Retina (tissue), 1 donor: Measurements from ENCODE around the gene MACROD2.
"Not testable (repeated sequence)": the region's sequence is repeated elsewhere in the genome, so short reads cannot be mapped to it uniquely, and the experiment has no call there.

ENCODE experiments used
- DNase-seq: peaks from one replicate; pipeline ENCODE4 v3.0.0-alpha.2; 2016

The MACROD2 gene

DNA sequence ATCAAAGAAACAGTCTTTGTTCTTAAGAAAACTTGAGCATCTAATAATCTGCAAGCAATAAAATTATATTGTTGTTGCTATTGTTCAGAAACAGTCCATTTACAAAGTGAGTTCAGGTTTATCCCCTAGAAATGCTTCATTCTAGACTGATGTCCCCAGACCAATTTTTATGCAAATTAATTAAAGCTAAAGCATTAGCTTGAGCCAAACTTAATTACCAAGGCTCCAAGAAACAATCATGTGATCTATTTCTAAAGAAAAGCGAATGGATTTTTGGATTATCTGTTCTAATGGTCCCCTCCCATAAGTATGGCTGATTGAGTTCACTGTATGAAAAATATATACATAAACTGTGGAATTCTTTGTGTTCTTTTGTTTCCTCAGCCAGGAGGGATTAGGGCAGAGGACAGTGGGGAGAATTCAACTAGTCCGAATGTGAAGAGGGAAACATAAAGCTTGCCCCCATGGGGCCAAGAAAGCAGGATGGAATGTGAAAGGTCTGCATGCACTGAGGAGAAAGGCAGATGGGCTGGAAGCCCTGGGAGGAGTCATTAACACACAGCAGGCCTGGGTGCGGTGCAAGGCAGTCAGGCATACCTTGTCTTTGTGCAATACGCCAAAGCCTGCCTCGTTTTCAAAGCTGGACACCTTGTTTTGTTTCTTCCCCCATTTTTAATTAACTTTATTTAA, 1980.9 kb downstream of the MACROD2 start:
- peak; percentile 33 for DNase-seq

DNA sequence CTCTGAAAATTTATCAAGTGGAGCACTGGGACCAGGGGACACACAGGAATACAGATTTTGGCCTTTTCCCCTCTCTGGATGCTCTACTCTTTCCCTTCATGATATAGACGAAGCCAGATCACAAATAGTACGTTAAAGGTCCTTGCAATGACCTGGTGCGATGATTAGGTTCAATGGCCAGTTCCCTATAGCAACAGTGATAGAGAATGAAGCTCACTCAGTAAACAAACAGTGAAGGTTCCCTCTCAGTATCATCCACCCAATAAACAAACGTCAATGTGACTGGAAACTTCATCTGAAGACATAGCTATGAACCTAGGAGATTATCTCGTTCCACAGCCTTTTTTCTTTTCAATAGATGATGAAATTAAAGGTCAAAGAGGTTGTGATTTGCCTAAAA, 1981.7 kb downstream of the MACROD2 start:
- DNase-seq = no peak

DNA sequence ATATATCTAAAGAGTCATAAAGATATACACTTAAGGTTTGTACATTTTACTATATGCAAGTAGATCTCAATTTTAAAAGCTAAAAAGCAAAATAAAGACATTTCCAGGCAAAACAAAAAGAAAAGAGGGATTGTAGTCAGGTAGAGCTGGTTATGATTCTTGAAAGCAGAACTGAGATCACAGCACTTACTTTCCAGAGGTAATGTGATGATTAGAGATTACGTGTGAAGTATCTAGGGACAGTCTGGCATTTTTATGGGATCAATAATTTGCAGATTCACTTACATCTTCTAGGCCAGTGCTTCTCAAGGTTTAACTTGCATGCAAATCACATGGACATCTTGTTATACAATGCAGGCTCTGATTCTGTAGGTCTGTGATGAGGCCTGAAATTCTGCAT, 1982.4 kb downstream of the MACROD2 start:
- DNase-seq = no peak

DNA sequence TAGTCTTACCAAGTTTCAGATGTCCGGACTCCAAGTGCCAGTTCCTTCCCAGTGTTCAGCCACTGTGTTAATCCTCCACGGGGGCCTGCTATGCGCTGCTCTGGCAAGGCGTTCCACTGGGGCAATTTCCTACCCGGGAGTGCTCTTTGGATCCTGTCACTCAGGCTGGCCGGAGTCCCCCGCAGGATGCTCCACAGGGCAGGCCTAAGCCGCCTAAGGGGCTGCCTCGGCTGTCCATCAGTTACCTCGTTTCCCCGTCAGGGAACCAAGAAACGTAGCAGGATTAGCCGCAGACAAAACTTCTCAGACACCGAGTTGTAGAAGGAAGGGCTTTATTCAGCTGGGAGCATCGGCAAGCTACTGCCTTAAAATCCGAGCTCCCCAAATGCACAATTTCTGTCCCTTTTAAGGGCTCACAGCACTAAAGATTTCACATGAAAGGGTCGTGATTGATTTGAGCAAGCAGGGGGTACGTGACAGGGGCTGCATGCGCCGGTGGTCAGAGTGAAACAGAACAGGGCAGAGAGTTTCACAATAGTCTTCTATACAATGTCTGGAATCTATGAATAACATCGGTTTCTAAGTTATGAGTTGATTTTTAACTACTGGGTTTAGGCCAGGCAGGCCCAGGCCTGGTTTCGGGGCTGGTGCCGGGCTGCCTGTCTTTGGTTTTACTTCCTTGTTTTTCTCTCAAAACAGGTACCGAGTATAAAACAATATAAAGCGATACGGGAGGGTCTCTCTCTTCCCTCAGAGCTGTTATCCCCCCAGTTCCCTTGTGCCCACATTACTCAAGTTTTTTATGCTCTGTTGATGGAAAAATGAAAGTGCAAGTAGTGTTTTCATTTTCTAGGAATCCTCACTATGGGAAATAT, 1990.4 kb downstream of the MACROD2 start:
- DNase-seq = not testable (repeated sequence)

DNA sequence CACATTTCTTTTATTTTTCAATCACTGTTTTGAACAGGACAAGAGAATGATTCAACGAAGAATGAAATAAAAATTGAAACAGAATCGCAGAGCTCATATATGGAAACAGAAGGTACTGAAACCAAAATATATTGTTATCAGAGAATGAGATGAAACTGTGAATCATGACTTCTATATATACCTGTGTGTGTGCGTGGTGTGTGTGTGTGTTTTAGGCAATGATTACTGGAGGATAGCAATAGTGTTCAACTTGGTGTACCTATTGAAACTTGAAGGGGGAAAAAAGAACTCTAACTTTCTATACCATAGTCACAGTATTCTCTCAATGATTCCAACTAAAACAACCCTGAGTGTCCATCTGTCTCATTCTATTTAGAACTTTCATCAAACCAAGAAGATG, 1991.4 kb downstream of the MACROD2 start:
- DNase-seq = no peak

DNA sequence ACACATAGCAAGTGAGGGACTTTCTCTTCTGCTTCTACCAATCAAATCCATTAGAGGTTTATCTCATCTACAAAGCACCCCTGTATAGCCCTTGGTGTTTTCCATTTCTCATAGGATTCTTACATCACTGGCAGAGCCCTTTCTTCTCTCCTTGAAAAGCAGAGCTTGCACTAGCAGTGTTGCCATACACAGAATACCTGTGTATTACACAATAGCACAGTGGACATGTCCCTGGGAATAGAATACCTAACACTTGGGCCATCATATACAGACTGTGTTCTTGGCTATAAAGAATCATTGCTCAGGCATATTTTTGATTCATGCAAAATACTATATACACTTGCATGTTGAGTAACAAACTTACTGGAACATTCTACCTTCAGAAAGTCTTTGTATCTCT, 1996.0 kb downstream of the MACROD2 start:
- no peak for DNase-seq

DNA sequence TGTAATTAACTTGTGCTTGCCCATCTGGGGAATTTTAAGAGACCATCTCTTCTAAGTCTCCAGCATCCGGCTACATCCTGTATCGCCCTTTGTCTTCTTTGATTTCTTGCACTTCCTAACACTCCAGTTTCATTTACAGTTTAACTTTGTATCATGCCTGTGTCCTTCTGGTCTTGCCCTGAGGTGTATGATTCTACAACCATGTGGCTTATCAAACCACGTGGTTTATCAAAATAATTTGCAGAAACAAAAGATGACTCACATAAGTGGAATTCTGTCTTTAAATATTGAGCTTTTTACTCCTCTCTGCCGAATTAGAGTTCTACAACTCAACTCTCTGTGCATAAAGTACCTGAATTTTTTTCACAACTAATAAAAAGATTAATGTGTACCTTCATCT, 1997.2 kb downstream of the MACROD2 start:
- DNase-seq = no peak

DNA sequence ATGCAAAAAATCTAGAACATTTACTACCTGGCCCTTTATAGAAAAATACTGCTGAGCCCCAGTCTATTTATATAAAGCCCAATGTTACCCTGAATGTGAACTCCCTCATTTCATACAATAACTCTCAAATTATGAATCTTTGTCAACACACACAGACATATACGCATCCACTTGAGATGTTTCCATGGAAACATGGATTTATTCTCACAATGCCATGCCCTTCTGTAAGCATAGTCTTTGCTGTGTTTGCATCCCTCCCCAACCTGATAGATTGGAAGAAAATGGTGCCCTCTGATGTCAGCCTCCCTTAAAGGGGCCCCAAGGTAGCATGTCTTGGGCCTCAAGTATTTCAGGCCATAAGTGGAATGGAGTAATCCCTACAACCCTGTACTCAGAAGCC, 2004.8 kb downstream of the MACROD2 start:
- DNase-seq = no peak

DNA sequence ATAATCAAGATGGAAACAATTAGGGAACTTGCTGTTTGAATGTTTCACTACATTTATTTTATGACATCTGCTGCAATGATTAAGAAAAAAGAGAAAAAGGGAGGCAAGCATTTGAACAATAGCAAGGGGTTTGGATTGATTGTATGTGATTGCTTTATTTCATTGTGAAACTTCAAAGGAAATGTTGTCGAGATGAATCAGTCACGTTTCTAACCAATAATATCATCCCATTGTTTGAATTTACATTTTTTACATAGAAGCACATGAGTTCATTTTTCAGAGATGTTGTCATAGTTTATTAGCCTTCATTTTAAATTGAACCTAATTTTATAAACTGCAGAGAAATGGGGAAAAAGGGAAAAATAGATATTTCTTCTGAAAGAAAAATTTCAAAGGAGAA, 2006.0 kb downstream of the MACROD2 start:
- DNase-seq = no peak

DNA sequence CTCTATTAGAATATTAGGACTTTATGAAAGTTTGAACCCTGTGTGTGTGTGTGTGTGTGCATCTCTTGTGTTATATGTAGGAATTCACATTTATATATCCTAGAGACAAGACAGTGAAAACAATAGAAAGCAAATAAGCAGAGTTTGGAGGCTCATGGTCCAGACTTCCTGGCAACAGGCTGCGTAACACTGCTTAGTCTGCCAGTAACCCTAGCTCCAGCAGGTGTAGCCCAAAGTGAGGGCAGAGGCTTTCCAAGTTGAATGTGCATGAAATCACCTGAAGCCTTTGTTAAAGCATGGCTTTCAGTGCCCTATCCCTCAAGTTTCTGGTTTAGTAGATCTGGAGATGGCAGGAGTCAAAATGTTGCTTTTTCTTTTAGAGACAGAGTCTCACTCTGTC, 2008.0 kb downstream of the MACROD2 start:
- DNase-seq = no peak

DNA sequence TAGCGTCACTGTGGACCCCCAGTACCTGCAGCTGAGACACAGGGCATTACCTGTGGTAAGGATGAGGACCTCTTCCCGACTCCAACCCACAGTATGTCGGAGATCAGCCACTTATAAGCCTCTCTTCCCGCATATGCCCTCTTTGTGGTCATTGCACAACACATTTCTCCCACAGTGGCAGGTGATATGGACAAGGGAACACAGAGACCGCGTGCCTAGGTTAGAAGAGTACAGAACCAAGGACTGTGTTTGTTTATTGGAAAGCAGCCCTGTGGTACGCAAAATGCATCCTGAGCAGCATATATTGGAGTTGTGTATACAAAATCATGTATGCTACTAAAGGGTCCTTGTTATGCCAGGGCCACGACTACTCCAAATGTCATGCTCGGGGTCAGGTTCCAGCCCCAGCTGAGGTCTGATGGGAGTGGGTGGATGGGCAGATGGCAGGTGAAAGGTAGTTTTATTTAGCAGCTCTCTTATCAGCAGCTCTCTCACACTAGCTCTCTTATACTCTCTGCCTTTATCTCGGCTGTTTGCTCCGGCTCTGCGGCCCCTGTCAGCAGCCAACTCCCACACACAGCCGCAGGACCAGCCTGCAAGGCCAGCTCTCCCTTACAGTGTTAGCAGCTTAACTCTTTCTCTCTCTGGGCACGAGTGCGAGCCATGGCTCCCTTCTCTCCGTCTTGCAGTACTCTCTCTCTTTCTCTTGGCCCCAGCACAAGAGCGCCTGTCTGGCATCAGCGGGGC, 2009.0 kb downstream of the MACROD2 start:
- no peak for DNase-seq

DNA sequence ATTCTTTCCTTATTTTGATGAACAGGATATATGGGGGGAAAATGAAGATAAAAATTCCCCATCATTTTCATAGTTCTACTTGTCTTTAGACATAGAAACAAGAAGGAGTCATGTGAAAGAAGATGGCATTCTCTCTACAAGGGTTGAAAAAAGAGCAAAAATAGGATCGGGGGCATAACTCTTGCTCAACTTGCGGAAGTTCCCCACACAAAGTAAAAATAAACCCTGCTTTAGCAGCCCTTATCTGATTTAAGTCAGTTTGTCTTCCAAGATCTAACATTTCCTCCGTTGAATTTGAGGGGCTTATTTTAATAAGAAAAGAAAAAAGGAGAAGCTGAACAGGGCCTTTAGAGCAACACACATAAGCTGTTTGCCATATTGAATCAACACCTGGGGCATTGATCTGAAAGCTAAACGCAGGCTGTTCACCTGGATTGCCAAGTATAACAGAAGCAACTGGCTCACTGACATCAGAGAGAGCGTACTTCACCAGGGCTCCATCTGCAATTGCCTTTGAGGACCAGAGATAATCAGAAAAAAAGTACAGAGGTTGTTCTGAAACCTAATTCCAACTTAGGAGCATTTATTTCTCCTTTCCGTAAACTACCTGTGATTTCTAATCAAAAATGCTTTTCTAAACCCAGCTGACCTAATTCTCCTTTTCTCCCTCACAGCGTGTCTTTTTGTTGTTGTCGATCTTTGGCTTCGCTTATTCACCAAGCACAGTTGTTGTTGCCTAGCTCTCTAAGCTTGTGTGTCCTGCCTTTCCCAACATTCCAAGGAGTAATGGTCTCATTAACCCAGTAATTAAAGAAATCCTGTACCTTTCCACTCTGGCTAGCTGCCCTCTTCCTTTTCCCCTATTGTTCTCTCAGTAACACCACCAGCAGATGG, 2010.0 kb downstream of the MACROD2 start:
- peak; percentile 39 for DNase-seq

DNA sequence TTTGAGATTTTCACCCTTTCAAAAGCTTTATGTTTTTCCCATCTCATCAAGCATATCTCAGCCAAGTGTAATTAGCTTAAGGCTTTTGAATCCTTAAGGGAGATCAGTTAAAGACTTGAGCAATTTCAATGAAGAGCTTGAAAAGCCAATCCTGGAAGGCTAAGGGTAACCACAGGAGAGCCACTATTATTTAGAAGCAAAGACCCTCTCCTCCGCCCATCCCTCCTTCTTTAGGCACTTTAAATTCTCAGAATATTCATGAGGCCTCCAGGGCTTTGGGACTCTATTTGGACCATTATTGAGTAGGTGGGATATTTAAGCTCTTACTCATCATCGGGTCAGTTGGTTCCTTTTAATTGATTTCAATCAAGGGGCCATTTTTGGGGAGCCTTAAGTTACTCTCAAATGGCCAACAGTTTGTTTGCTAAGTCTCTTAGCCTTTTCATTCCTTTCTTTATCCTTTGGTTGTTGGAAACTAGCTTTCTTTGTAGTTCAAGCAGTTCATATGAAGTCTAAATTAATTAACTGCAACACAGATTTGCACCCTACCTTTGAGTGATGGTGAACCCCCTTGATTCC, 2010.7 kb downstream of the MACROD2 start:
- no peak for DNase-seq

DNA sequence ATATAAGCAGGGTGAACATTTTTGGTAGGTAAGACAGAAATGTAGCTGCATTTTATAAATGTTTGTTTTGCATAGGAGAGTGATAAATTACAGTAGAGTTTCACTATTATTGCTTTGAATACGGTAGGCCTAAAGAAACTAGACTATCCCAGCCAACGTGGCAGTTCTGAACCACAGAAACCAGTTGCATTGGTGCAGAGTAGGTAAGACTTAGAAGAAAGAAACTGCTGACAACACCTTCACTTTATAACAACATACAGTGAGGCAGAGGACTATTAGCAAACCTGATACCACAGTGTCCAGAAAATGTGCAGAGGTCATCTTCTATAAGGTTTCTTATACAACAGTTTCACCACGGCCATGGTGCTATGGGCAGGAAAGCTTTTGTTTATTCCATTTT, 2011.8 kb downstream of the MACROD2 start:
- no peak for DNase-seq

DNA sequence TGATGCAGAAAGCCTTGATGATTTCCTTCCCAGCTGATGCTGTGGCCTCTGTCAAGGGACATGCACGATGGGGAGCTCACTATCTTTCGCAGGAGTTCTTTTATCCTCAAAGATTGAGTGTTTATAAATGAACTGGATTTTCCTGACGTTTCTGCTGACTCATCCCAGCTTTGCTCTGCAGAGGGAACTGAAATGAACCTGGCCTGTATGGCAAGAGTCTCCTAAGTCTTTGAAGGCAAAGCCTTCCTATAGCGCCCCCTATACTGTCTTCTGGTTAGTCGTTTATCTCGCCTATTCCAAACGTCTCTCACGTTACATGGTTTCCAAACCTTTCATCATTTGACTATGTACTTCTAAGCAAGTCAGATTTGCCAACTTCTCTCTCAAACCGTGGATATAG, 2012.6 kb downstream of the MACROD2 start:
- no peak for DNase-seq

DNA sequence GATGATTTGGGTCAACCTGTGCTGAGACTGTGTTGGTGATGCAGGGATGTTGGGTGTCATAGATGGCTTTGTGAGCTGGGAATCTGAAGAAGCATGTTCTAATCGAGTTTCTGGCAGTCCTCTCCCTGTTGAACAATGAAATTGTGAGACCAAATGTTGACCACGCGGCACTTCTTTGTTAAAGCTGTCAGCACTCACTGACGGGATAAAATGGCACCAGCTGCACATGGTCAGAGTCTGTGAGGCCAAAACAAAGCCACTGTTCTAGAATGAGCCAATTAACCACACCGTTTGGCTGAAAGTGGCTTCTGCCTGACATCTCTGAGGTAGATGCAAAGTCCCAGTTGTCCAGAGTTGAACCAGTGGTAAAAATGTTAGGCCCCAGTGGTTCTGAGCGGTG, 2015.7 kb downstream of the MACROD2 start:
- peak; percentile 63 for DNase-seq

DNA sequence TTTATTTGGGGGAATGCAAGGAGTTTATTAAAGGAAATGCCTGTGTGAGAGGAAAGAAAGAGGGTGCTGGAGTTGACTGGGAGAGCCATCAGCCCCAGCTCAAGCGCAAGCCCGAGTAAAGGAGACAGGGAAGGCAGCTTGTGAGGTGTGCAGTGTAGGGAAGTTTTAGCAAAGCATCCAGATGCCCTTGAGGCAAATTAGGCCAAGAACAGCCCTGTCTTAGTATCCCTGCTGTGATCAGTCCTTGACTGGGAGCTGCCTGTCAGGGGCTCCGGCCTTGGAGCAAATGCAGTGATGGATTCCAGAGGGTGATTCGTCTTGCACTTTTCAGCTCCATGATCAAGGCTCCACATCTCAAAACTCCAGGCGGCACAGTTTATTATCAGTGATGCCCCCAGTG, 2016.2 kb downstream of the MACROD2 start:
- no peak for DNase-seq

DNA sequence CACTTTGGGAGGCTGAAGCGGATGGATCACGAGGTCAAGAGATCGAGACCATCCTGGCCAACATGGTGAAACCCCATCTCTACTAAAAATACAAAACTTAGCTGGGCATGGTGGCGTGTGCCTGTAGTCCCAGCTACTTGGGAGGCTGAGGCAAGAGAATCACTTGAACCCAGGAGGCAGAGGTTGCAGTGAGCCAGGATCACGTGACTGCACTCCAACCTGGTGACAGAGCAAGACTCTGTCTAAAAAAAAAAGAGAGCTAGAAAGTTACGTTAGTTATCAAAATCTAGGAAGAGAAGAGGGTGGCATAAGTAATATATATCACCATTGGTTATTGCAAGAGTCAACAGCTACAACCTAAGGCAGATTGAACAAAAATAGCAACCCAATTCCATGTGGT, 2017.6 kb downstream of the MACROD2 start:
- not testable (repeated sequence) for DNase-seq

DNA sequence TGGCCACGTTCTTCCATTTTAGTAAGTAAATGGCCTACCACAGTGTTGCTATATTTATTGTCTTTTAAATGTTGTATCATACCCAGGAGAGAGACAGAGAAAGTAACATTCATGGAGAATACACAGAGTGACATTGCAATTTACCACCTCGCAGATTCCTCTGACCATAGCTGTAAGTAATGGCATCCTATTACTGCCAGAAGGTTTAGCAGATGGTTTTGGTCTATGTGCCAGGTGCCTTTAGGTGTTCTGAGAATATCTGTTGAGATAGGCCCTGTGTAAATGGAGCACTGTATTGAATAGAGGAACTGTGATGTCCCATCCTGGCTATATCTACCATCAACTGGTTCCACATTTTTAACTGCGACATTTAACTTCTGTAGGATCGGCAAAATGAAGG, 2018.3 kb downstream of the MACROD2 start:
- no peak for DNase-seq

DNA sequence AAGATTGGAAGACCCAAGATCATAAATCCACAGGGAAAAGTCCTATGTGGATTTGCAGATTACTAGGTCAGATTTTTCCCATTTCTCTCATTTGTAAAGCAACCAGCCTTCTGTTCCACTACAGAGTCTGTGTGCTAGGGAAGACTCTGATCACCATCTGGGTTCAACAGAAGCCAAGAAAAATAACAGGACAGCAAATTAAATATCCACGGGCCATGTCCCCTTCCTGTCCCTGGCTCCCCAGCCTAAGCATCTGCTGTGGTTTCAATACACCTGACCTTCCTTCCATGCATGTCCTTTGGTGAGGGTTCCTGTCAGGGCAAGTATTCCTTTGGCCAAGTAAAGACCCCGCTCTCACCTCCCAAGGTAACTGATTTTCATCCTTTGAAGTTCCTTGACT, 2019.1 kb downstream of the MACROD2 start:
- no peak for DNase-seq

DNA sequence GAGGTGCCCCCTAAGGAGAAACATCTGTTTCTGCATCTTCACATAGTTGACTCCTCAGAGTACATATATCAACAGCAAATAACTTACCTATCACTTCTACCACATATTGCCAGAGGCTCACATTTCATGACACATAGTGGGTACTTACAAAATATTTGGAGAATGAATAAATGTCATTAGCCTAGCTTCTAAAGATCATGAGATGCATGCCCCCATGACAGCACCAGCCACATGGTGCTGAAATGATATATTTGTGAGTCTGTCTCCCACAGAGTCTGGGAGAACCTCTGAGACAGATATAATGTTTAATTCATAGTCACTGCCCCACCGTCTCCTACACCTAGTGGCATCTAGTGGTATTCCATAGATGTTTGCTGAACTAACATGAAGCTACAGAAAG, 2022.3 kb downstream of the MACROD2 start:
- DNase-seq = no peak

DNA sequence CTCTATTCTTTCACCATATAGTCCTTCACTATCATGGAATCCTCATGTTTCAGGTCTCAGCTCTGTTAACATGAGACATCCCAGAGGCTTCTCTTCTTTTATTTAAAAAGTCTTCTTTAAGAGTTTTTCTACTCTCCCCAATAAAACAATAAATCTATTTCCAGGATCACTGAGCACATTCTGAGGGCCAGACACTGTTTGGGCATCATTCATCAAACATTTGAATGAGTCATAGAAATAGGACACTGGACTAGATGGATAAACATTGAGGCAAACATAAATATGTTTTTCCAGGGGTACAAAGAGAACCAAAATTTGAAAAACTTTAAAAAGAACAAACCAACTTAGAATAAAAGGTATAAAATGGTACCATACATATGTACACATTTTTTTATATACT, 2023.6 kb downstream of the MACROD2 start:
- DNase-seq = no peak
